ENCODE results near the gene FXN.

GRCh38 chr9:69054989-69055388, 19.4 kb downstream of the FXN start:
- TF ChIP-seq CTCF (conservative IDR thresholded peaks at IDR 0.05; ENCODE audit: low read length), result no peak
- TF ChIP-seq EZH2phosphoT487 (IDR thresholded peaks at IDR 0.05; ENCODE audit: borderline replicate concordance, low read depth, low read length), result no peak
